HepG2 (cell line): ENCODE measurements around the gene ERMARD. TPM values are rescaled to one million over a fixed set of nuclear protein-coding genes. Genes with fewer than 3 reads are reported as not detected.

Experiments
- ASH2L ChIP-seq: fragments of 300-600, 200-600 bp; sonication (generic); IDR thresholded peaks from 2 replicates; pipeline ENCODE4 v1.7.0; 2017; ENCODE audit warnings: low read depth, mild to moderate bottlenecking, moderate library complexity, mixed read lengths, low read length; ENCODE audit not compliant: insufficient read length
- BRCA1 ChIP-seq: sonication (generic); formaldehyde crosslinking; IDR thresholded peaks from 2 replicates; pipeline ENCODE4 v1.4.0; 2020; ENCODE audit warnings: missing genetic modification reagents
- BRD4 ChIP-seq: sonication (generic); formaldehyde crosslinking; IDR thresholded peaks from 2 replicates; pipeline ENCODE4 v1.4.0; 2020; ENCODE audit warnings: missing genetic modification reagents
- CSRNP2 ChIP-seq: sonication (generic); formaldehyde crosslinking; conservative IDR thresholded peaks from 2 replicates; pipeline ENCODE4 v1.8.0; 2022; ENCODE audit warnings: low read depth, missing genetic modification reagents
- E2F2 ChIP-seq: sonication (generic); formaldehyde crosslinking; IDR thresholded peaks from 2 replicates; pipeline ENCODE4 v1.4.0; 2020; ENCODE audit warnings: missing genetic modification reagents, borderline replicate concordance
- ELK4 ChIP-seq: sonication (generic); formaldehyde crosslinking; IDR thresholded peaks from 2 replicates; pipeline ENCODE4 v1.9.0; 2021; ENCODE audit warnings: missing genetic modification reagents, borderline replicate concordance
- HNRNPLL ChIP-seq: fragments of 200-400 bp; formaldehyde crosslinking; IDR thresholded peaks from 2 replicates; pipeline ENCODE4 v1.6.1; 2017; ENCODE audit warnings: mild to moderate bottlenecking, low read depth, low read length; ENCODE audit not compliant: poor library complexity, severe bottlenecking
- JUNB ChIP-seq: sonication (generic); formaldehyde crosslinking; IDR thresholded peaks from 2 replicates; pipeline ENCODE4 v1.8.0; 2022; ENCODE audit warnings: missing genetic modification reagents, mild to moderate bottlenecking, borderline replicate concordance
- MBNL3 ChIP-seq: fragments of 250-450 bp; sonication (Bioruptor Pico); conservative IDR thresholded peaks from 2 replicates; pipeline ENCODE4 v1.8.0; 2022; ENCODE audit warnings: mild to moderate bottlenecking, inconsistent platforms
- NCOA5 ChIP-seq: sonication (generic); formaldehyde crosslinking; IDR thresholded peaks from 2 replicates; pipeline ENCODE4 v1.4.0; 2020; ENCODE audit warnings: missing genetic modification reagents
- NFKBIZ ChIP-seq: IDR thresholded peaks from 2 replicates; pipeline ENCODE4 v1.6.1; 2018; ENCODE audit warnings: missing genetic modification reagents, missing compliant biosample characterization
- NFYB ChIP-seq: sonication (generic); formaldehyde crosslinking; IDR thresholded peaks from 2 replicates; pipeline ENCODE4 v1.4.0; 2020; ENCODE audit warnings: missing genetic modification reagents
- NPAS2 ChIP-seq: sonication (generic); formaldehyde crosslinking; IDR thresholded peaks from 2 replicates; pipeline ENCODE4 v1.8.0; 2022; ENCODE audit warnings: mild to moderate bottlenecking, missing genetic modification reagents, borderline replicate concordance
- RXRA ChIP-seq: sonication (generic); formaldehyde crosslinking; IDR thresholded peaks from 2 replicates; pipeline ENCODE4 v1.5.1; 2020; ENCODE audit warnings: missing genetic modification reagents
- SMC3 ChIP-seq: IDR thresholded peaks from 2 replicates; pipeline ENCODE4 v1.6.1; 2011; ENCODE audit warnings: low read length, improper control_type of control experiment
- SPEN ChIP-seq: sonication (generic); formaldehyde crosslinking; IDR thresholded peaks from 2 replicates; pipeline ENCODE4 v1.5.1; 2020; ENCODE audit warnings: low read depth, mild to moderate bottlenecking, missing genetic modification reagents
- TEAD2 ChIP-seq: sonication (generic); formaldehyde crosslinking; IDR thresholded peaks from 2 replicates; pipeline ENCODE4 v1.9.0; 2021; ENCODE audit warnings: missing genetic modification reagents
- TFAP4 ChIP-seq: sonication (generic); IDR thresholded peaks from 2 replicates; pipeline ENCODE4 v1.6.1; 2016; ENCODE audit warnings: low read depth, borderline replicate concordance
- ZNF143 ChIP-seq: sonication (generic); formaldehyde crosslinking; IDR thresholded peaks from 2 replicates; pipeline ENCODE4 v1.4.0; 2020; ENCODE audit warnings: missing genetic modification reagents
- ZNF17 ChIP-seq: sonication (generic); formaldehyde crosslinking; IDR thresholded peaks from 2 replicates; pipeline ENCODE4 v1.5.0; 2020; ENCODE audit warnings: mild to moderate bottlenecking, missing genetic modification reagents
- ZNF234 ChIP-seq: sonication (generic); formaldehyde crosslinking; conservative IDR thresholded peaks from 2 replicates; pipeline ENCODE4 v1.5.1; 2020; ENCODE audit warnings: mild to moderate bottlenecking, missing genetic modification reagents
- ZNF382 ChIP-seq: sonication (generic); formaldehyde crosslinking; IDR thresholded peaks from 2 replicates; pipeline ENCODE4 v1.5.0; 2020; ENCODE audit warnings: missing genetic modification reagents, mild to moderate bottlenecking, borderline replicate concordance
- ZNF44 ChIP-seq: sonication (generic); formaldehyde crosslinking; IDR thresholded peaks from 2 replicates; pipeline ENCODE4 v1.5.1; 2020; ENCODE audit warnings: mild to moderate bottlenecking, missing genetic modification reagents
- ZNF550 ChIP-seq: sonication (generic); formaldehyde crosslinking; IDR thresholded peaks from 2 replicates; pipeline ENCODE4 v1.4.0; 2020; ENCODE audit warnings: mild to moderate bottlenecking, missing genetic modification reagents, borderline replicate concordance
- ZNF615 ChIP-seq: sonication (generic); formaldehyde crosslinking; IDR thresholded peaks from 2 replicates; pipeline ENCODE4 v1.5.0; 2020; ENCODE audit warnings: mild to moderate bottlenecking, missing genetic modification reagents, borderline replicate concordance
- ZNF672 ChIP-seq: sonication (generic); formaldehyde crosslinking; IDR thresholded peaks from 2 replicates; pipeline ENCODE4 v1.8.1; 2022; ENCODE audit warnings: missing genetic modification reagents
- polyA plus RNA-seq, 8 experiments: library from polyadenylated mRNA; depleted of rRNA in 3 of 8; stranded (reverse) in 7 of 8; unstranded in 1 of 8; fragments of >200 nt; fragmentation: Illumina TruSeq in 4 of 8; extraction: Trizol in 4 of 8; gene quantifications; 2 replicates each; pipeline versions ENCODE4 v1.2.1 to v1.2.3, GENCODE V29; 2011 to 2016; ENCODE audit warnings: low read depth in 4 of 8, missing spikeins in 1 of 8, mixed read lengths in 1 of 8; ENCODE audit not compliant: insufficient read depth in 1 of 8
- total RNA-seq, 5 experiments: library from RNA; depleted of rRNA; stranded (reverse); fragments of >200 nt; fragmentation: Illumina TruSeq; extraction: Trizol; gene quantifications; 2 replicates each; pipeline ENCODE4 v1.2.3, GENCODE V29; 2016; ENCODE audit warnings: low read depth in 1 of 5

Gene ERMARD
- total and polyA plus RNA-seq, 2 of the 13 experiments (the other 11 are each of a cell fraction or from before 2014, with no cell fraction given), result 8.8 to 10.7 TPM

- TF ChIP-seq E2F2 (CRISPR knock-in tag) (no peak), SPEN (CRISPR knock-in tag) (peak; percentile 39; the same call in 1 of the 2 replicates), NFYB (CRISPR knock-in tag) (no peak), ZNF44 (CRISPR knock-in tag) (peak; percentile 84; the same call in 1 of the 2 replicates), SMC3 (peak; percentile 34; the same call in 1 of the 2 replicates), MBNL3 (CRISPR knock-in tag) (no peak), ELK4 (CRISPR knock-in tag) (no peak), NCOA5 (CRISPR knock-in tag) (0 out of 2 replicates have a peak, but pooled peaks have one; percentile 30), HNRNPLL (peak; percentile 33), ZNF17 (CRISPR knock-in tag) (no peak), ZNF615 (CRISPR knock-in tag) (0 out of 2 replicates have a peak, but pooled peaks have one; percentile 44), ASH2L (peak; percentile 91), ZNF382 (no peak), BRCA1 (CRISPR knock-in tag) (no peak; the same call in 1 of the 2 replicates), ZNF143 (CRISPR knock-in tag) (peak; percentile 4; the same call in 1 of the 2 replicates), ZNF550 (CRISPR knock-in tag) (no peak), RXRA (peak; percentile 57), BRD4 (CRISPR knock-in tag) (no peak), ZNF234 (CRISPR knock-in tag) (no peak), JUNB (CRISPR knock-in tag) (no peak; the same call in 1 of the 2 replicates), NPAS2 (peak; percentile 93; the same call in 1 of the 2 replicates), CSRNP2 (CRISPR knock-in tag) (no peak), TEAD2 (CRISPR knock-in tag) (no peak), TFAP4 (peak; percentile 71; the same call in 1 of the 2 replicates), ZNF672 (CRISPR knock-in tag) (no peak), NFKBIZ (CRISPR knock-in tag) (no peak; the same call in 1 of the 2 replicates)
These were observed 26.0 kb upstream of the ERMARD start (continued) for GRCh38 chr6:169725125-169726048.
